Measurements from ENCODE around the gene PPIA. TPM values are rescaled to one million over a fixed set of nuclear protein-coding genes. Genes with fewer than 3 reads are reported as not detected.

Gene PPIA
- polyA plus RNA-seq, 2 of the 4 experiments (the other 2 are of a cell fraction) = 5,366 to 6,488 TPM

DNA sequence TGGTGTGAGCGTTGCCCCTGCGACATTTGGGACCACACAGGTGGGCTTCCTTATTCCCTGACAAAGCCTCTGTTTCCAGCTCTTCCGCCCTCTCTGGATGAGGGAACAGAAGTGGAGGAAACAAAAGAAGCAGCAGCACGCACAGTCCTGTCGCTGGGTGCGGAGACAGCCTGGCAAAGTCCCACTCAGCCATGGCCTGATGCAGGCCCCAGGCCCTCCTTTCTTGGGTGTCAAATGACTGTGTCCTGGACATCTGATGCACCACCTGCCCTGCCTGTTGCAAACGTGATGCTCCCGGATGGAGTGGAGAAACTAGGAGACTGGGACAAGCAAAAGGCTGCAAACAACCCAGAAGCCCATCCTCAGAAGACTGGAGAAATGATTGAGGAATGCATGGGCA lies 27.1 kb upstream of the PPIA start:
- DNase-seq (ENCODE audit: low read depth in 1 of 2, low spot score in 1 of 2) (no peak), FAIRE-seq (no peak), ATAC-seq (peak in 1 of 2 experiments; percentile 12; a peak in 1 of 6 replicates)
- H3K9me3 ChIP-seq = no peaks in the 10 kb centered on the region
- no peak overlapping the region for H3K4me3 ChIP-seq
- 75% methylated on average over 8 of the region's 8 CpGs for WGBS (ENCODE audit: missing lambda C conversion rate)
- CTCF ChIA-PET = interaction anchor here (1.0 kb wide), 1 partner anchor 78 kb away, joined by 3 read pairs; no protein-coding TSS in a partner anchor
- TF ChIP-seq JUN (IDR thresholded peaks at IDR 0.05) (peak in 1 of 2 experiments; percentile 24; a peak in 1 of 5 replicates), MAZ (IDR thresholded peaks at IDR 0.05; ENCODE audit: borderline replicate concordance, low read depth, low read length) (no peak), CEBPB (IDR thresholded peaks at IDR 0.05) (no peak), EHMT2 (IDR thresholded peaks at IDR 0.05; ENCODE audit: low read depth) (no peak), HOXB5 (CRISPR knock-in tag; IDR thresholded peaks at IDR 0.05) (no peak)
- TF ChIP-seq, protein P1, sequence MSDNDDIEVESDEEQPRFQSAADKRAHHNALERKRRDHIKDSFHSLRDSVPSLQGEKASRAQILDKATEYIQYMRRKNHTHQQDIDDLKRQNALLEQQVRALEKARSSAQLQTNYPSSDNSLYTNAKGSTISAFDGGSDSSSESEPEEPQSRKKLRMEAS (IDR thresholded peaks at IDR 0.05) = no peak
- H3K4me1 ChIP-seq = no peaks in the 10 kb centered on the region
- H3K27ac ChIP-seq = no peak overlapping the region
- POLR2A ChIA-PET = no interaction called here
- no peak overlapping the region for H3K4me2 ChIP-seq

DNA sequence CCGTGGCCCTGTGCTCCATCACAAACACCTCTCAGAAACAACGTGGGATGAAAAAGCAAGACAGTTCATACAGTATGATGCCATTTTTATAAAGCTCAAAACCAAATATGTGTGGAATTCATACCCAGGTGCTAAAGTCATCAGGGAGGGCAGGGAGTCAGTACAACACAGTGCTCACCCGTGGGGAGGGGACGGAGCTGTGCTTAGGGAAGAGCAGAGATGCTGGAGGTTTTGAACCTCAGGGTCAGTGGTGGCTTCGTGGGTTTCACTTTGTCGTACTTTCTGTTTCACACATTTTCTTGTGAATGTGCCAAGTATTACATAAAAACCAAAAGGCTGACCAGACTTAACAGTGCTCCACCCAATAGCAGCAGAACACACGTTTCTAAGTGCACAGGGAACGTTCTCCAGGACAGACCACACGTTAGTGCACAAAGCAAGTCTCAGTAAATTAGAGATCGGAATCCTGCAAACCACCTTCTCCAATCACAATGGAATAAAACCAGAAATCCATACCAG lies 26.6 kb upstream of the PPIA start:
- ATAC-seq (no peak), FAIRE-seq (no peak), DNase-seq (ENCODE audit: low read depth in 1 of 2, low spot score in 1 of 2) (no peak)
- ChIA-PET POLR2A (no interaction called here), CTCF (interaction anchor here (1.0 kb wide), 1 partner anchor 78 kb away, joined by 3 read pairs; no protein-coding TSS in a partner anchor)
- Histone ChIP-seq H3K4me2 (no peak overlapping the region), H3K27ac (no peak overlapping the region), H3K4me3 (no peak overlapping the region), H3K4me1 (no peaks in the 10 kb centered on the region), H3K9me3 (no peaks in the 10 kb centered on the region)
- TF ChIP-seq, protein P2, sequence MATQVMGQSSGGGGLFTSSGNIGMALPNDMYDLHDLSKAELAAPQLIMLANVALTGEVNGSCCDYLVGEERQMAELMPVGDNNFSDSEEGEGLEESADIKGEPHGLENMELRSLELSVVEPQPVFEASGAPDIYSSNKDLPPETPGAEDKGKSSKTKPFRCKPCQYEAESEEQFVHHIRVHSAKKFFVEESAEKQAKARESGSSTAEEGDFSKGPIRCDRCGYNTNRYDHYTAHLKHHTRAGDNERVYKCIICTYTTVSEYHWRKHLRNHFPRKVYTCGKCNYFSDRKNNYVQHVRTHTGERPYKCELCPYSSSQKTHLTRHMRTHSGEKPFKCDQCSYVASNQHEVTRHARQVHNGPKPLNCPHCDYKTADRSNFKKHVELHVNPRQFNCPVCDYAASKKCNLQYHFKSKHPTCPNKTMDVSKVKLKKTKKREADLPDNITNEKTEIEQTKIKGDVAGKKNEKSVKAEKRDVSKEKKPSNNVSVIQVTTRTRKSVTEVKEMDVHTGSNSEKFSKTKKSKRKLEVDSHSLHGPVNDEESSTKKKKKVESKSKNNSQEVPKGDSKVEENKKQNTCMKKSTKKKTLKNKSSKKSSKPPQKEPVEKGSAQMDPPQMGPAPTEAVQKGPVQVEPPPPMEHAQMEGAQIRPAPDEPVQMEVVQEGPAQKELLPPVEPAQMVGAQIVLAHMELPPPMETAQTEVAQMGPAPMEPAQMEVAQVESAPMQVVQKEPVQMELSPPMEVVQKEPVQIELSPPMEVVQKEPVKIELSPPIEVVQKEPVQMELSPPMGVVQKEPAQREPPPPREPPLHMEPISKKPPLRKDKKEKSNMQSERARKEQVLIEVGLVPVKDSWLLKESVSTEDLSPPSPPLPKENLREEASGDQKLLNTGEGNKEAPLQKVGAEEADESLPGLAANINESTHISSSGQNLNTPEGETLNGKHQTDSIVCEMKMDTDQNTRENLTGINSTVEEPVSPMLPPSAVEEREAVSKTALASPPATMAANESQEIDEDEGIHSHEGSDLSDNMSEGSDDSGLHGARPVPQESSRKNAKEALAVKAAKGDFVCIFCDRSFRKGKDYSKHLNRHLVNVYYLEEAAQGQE (IDR thresholded peaks at IDR 0.05) = no peak
- no peak for TF ChIP-seq JUNB (IDR thresholded peaks at IDR 0.05)
- TF ChIP-seq RFX5 (IDR thresholded peaks at IDR 0.05) = no peak
- 57% methylated on average over 10 of the region's 10 CpGs for WGBS (ENCODE audit: missing lambda C conversion rate)

DNA sequence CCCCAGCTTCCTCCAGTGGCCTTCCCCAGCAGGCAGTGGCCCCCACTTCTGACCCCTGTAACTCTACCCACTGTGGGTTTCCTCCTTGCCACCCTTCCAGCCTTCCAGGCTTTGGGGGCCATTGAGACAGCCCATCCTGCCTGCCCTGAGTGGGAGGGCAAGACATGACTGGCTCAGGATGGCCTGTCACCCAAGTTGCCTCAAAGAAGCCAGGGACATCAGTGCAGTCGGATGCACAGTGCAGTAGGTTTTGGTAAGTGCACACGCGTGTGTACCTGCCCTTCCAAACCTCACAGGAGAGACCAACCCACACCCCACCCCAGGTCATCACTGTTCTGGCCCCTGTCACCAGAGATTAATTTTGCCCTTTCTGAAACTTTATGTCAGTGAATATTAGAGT lies 25.1 kb upstream of the PPIA start:
- H3K4me2 ChIP-seq = no peak overlapping the region
- POLR2A ChIA-PET = no interaction called here
- no peaks in the 10 kb centered on the region for H3K9me3 ChIP-seq
- no peaks in the 10 kb centered on the region for H3K4me1 ChIP-seq
- FAIRE-seq = no peak
- no peak for ATAC-seq
- CTCF ChIA-PET = interaction anchor here (0.7 kb wide), 1 partner anchor 49 kb away, joined by 4 read pairs; no protein-coding TSS in a partner anchor
- H3K27ac ChIP-seq = no peak overlapping the region
- no peak overlapping the region for H3K4me3 ChIP-seq
- WGBS (ENCODE audit: missing lambda C conversion rate) = 82% methylated on average over 3 of the region's 3 CpGs
- no peak for DNase-seq (ENCODE audit: low read depth in 1 of 2, low spot score in 1 of 2)
- TF ChIP-seq HDAC2 (IDR thresholded peaks at IDR 0.05) = no peak
- TF ChIP-seq NR3C1 (IDR thresholded peaks at IDR 0.05) = no peak
- TF ChIP-seq MYC (IDR thresholded peaks at IDR 0.05; ENCODE audit: borderline replicate concordance, low read length) = no peak
- TF ChIP-seq, protein P3, sequence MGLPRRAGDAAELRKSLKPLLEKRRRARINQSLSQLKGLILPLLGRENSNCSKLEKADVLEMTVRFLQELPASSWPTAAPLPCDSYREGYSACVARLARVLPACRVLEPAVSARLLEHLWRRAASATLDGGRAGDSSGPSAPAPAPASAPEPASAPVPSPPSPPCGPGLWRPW (IDR thresholded peaks at IDR 0.05) = no peak
- TF ChIP-seq NFE2L2 (conservative IDR thresholded peaks at IDR 0.05; ENCODE audit: low read length) = no peak
- no peak for TF ChIP-seq CHD4 (IDR thresholded peaks at IDR 0.05; ENCODE audit: borderline replicate concordance)
- TF ChIP-seq NPAS2 (CRISPR knock-in tag; IDR thresholded peaks at IDR 0.05; ENCODE audit: borderline replicate concordance) = no peak
- TF ChIP-seq, protein P4, sequence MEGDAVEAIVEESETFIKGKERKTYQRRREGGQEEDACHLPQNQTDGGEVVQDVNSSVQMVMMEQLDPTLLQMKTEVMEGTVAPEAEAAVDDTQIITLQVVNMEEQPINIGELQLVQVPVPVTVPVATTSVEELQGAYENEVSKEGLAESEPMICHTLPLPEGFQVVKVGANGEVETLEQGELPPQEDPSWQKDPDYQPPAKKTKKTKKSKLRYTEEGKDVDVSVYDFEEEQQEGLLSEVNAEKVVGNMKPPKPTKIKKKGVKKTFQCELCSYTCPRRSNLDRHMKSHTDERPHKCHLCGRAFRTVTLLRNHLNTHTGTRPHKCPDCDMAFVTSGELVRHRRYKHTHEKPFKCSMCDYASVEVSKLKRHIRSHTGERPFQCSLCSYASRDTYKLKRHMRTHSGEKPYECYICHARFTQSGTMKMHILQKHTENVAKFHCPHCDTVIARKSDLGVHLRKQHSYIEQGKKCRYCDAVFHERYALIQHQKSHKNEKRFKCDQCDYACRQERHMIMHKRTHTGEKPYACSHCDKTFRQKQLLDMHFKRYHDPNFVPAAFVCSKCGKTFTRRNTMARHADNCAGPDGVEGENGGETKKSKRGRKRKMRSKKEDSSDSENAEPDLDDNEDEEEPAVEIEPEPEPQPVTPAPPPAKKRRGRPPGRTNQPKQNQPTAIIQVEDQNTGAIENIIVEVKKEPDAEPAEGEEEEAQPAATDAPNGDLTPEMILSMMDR (IDR thresholded peaks at IDR 0.05) = no peak
- no peak for TF ChIP-seq HOXA7 (CRISPR knock-in tag; IDR thresholded peaks at IDR 0.05)
- no peak for TF ChIP-seq CBX2 (IDR thresholded peaks at IDR 0.05; ENCODE audit: borderline replicate concordance, low read depth)
- TF ChIP-seq RFX5 (IDR thresholded peaks at IDR 0.05) = no peak
- TF ChIP-seq, protein P5, sequence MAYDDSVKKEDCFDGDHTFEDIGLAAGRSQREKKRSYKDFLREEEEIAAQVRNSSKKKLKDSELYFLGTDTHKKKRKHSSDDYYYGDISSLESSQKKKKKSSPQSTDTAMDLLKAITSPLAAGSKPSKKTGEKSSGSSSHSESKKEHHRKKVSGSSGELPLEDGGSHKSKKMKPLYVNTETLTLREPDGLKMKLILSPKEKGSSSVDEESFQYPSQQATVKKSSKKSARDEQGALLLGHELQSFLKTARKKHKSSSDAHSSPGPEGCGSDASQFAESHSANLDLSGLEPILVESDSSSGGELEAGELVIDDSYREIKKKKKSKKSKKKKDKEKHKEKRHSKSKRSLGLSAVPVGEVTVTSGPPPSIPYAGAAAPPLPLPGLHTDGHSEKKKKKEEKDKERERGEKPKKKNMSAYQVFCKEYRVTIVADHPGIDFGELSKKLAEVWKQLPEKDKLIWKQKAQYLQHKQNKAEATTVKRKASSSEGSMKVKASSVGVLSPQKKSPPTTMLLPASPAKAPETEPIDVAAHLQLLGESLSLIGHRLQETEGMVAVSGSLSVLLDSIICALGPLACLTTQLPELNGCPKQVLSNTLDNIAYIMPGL (CRISPR knock-in tag; IDR thresholded peaks at IDR 0.05; ENCODE audit: borderline replicate concordance) = no peak
- TF ChIP-seq RARB (CRISPR knock-in tag; IDR thresholded peaks at IDR 0.05) = no peak
- TF ChIP-seq TP53 (CRISPR knock-in tag; IDR thresholded peaks at IDR 0.05) = no peak
- no peak for TF ChIP-seq EP300 (IDR thresholded peaks at IDR 0.05)
- TF ChIP-seq, protein P6, sequence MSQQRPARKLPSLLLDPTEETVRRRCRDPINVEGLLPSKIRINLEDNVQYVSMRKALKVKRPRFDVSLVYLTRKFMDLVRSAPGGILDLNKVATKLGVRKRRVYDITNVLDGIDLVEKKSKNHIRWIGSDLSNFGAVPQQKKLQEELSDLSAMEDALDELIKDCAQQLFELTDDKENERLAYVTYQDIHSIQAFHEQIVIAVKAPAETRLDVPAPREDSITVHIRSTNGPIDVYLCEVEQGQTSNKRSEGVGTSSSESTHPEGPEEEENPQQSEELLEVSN (IDR thresholded peaks at IDR 0.05; ENCODE audit: borderline replicate concordance, low read depth) = no peak
- TF ChIP-seq EHF (CRISPR knock-in tag; IDR thresholded peaks at IDR 0.05) = no peak
- TF ChIP-seq POLR2AphosphoS2 (conservative IDR thresholded peaks at IDR 0.05; ENCODE audit: low read length) = no peak
- no peak for TF ChIP-seq SREBF2 (IDR thresholded peaks at IDR 0.05)
- TF ChIP-seq POLR2A (IDR thresholded peaks at IDR 0.05; ENCODE audit: low read length) = no peak
